ENCODE results near the gene DNAJC4.

DNAJC4 gene

DNA sequence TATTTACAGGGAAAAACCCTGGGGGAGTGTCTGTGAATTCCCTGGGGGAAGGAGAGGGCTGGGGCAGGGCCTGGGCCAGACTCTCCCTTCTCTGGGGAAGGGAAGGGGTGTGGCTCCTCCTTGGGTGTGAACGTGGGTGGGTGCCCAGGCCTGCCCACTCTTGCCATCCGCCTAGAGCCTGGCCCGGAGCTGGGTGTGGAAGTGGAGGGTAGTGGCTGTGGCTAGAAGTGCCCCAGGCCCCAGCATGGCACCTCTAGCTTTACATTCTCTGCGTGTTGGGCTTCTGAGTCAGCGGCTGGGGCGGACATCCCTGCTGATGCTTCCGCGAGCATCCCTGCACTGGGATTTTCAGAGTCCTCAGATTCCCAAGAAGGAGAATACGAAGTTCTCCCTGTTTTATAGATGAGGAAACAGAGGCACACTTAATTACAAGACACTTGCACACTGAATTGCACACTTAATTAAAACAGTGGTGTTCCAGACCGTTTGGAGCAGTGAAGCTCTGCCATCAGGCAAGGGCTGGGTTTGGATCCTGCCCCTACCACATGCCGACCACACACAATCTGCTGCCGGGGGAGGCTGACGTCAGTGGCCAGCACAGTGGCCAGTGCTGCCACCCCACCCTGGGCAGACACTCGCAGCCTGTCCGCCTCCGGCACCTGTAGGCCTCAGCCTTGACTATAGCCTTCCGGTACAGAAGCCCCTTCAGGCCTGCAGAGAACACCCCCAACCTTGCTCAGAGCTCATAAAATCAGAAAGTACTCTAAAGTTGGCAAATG lies 46.5 kb downstream of the DNAJC4 start:
- no peak for DNase-seq (ENCODE audit: low read depth in 3 of 3)

DNA sequence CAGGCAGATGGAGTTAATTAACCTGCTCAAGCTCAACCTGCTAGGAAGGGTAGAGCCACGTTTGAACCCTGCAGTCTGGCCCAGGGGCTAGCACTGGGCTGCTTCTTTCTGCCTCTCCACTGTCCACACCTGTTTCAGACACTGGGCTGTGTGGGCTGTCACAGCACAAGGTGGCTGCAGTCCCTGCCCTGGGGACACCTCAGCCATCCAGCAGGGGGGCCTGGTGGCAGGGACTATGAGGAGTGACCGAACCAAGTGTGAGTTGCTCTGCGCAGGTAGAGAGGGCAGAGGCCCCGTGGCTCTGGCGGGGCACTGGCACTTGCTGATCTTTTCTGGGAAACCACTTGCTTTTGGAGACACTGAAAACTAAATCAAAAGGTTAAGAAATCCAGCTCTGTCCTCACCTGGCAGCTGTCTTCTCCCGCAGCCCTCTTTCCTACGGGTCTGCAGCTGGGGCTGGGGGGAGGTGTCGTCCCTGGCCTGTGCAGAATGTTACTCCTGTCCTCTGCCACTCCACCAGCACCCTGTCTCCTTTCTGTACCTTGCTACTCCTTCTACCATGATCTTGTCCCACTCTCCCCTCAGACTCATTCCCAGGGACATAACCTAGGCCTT lies 48.3 kb downstream of the DNAJC4 start:
- DNase-seq (ENCODE audit: low read depth in 3 of 3), result no peak

DNA sequence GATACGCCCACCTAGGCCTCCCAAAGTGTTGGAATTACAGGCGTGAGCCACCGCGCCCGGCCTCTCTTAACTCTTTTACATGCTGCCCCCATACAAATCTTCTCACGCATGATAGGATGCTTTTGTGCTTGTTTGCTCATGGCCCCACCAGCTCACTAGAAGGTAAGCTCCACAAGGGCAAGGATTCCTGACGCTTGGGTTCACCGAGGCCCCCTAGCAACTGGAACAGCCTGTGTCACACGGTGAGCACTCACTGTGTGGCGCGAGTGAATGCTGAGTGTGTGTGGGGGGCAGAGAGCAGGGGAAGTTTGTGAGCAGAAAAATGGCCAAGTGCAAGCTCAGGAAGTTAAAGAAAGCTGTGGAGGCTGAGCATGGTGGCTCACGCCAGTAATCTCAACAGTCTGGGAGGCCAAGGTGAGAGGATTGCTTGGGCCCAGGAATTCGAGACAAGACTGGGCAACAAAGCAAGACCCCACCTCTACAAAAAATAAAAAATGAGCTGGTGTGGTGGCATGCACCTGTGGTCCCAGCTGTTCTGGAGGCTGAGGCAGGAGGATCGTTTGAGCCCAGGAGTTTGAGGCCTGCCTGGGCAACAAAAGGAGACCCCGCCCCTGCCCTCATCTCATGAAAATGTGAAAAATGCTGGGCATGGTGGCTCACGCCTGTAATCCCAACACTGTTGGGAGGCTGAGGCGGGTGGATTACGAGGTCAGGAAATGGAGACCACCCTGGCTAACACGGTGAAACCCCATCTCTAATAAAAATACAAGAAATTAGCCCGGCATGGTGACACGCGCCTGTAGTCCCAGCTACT lies 51.8 kb downstream of the DNAJC4 start:
- DNase-seq (ENCODE audit: low read depth in 3 of 3), result no peak

- DNase-seq (ENCODE audit: low read depth in 3 of 3), result no peak
Measured at GRCh38 chr11:64283092-64283491, 52.7 kb downstream of the DNAJC4 start.
